HepG2 (cell line): ENCODE measurements around the gene CDC6. TPM values are rescaled to one million over a fixed set of nuclear protein-coding genes. Genes with fewer than 3 reads are reported as not detected.

Source experiments
- AGO2 ChIP-seq: fragments of 200-400 bp; formaldehyde crosslinking; optimal IDR thresholded peaks from 2 replicates; pipeline ENCODE3; 2017; ENCODE audit warnings: mild to moderate bottlenecking, low read depth, low read length, moderate library complexity
- ATF5 ChIP-seq: sonication (generic); formaldehyde crosslinking; IDR thresholded peaks from 2 replicates; pipeline ENCODE4 v1.4.0; 2020; ENCODE audit warnings: mild to moderate bottlenecking, low read depth, missing genetic modification reagents
- BRCA1 ChIP-seq: sonication (generic); formaldehyde crosslinking; IDR thresholded peaks from 2 replicates; pipeline ENCODE4 v1.4.0; 2020; ENCODE audit warnings: missing genetic modification reagents
- HOXA9 ChIP-seq: sonication (generic); formaldehyde crosslinking; IDR thresholded peaks from 2 replicates; pipeline ENCODE4 v1.8.1; 2022; ENCODE audit warnings: missing genetic modification reagents, mild to moderate bottlenecking, moderate library complexity, borderline replicate concordance
- KDM3A ChIP-seq: IDR thresholded peaks from 2 replicates; pipeline ENCODE4 v1.6.1; 2018; ENCODE audit warnings: low read depth, missing compliant biosample characterization
- KDM6A ChIP-seq: IDR thresholded peaks from 2 replicates; pipeline ENCODE4 v1.6.1; 2016; ENCODE audit warnings: low read depth
- KLF13 ChIP-seq: sonication (generic); formaldehyde crosslinking; IDR thresholded peaks from 2 replicates; pipeline ENCODE4 v1.4.0; 2020; ENCODE audit warnings: mild to moderate bottlenecking, missing genetic modification reagents
- MEIS1 ChIP-seq: sonication (generic); formaldehyde crosslinking; IDR thresholded peaks from 2 replicates; pipeline ENCODE4 v1.9.0; 2021; ENCODE audit warnings: mild to moderate bottlenecking, missing genetic modification reagents, moderate library complexity, borderline replicate concordance
- MIER2 ChIP-seq: IDR thresholded peaks from 2 replicates; pipeline ENCODE4 v1.6.1; 2016; ENCODE audit warnings: missing biosample characterization, missing genetic modification reagents
- MXD4 ChIP-seq: IDR thresholded peaks from 2 replicates; pipeline ENCODE4 v1.6.1; 2016; ENCODE audit warnings: mild to moderate bottlenecking, missing biosample characterization, missing genetic modification reagents
- MYC ChIP-seq: sonication (generic); formaldehyde crosslinking; IDR thresholded peaks from 2 replicates; pipeline ENCODE4 v1.9.0; 2021; ENCODE audit warnings: missing genetic modification reagents, borderline replicate concordance
- NBN ChIP-seq: fragments of 450-650 bp; conservative IDR thresholded peaks from 2 replicates; pipeline ENCODE4 v1.6.1; 2017
- NPAS2 ChIP-seq: sonication (generic); formaldehyde crosslinking; IDR thresholded peaks from 2 replicates; pipeline ENCODE4 v1.8.0; 2022; ENCODE audit warnings: mild to moderate bottlenecking, missing genetic modification reagents, borderline replicate concordance
- PCBP1 ChIP-seq: fragments of 200-400 bp; formaldehyde crosslinking; IDR thresholded peaks from 2 replicates; pipeline ENCODE4 v1.6.1; 2017; ENCODE audit warnings: mild to moderate bottlenecking, low read depth, low read length, borderline replicate concordance
- RXRB ChIP-seq: IDR thresholded peaks from 2 replicates; pipeline ENCODE4 v1.6.1; 2016; ENCODE audit warnings: borderline replicate concordance, missing genetic modification reagents, missing compliant biosample characterization
- SOX5 ChIP-seq: IDR thresholded peaks from 2 replicates; pipeline ENCODE4 v1.6.1; 2016; ENCODE audit warnings: borderline replicate concordance
- STAG1 ChIP-seq: sonication (generic); formaldehyde crosslinking; IDR thresholded peaks from 2 replicates; pipeline ENCODE4 v1.4.0; 2020; ENCODE audit warnings: missing genetic modification reagents
- THAP11 ChIP-seq: IDR thresholded peaks from 2 replicates; pipeline ENCODE4 v1.6.1; 2016; ENCODE audit warnings: missing biosample characterization, missing genetic modification reagents
- TOE1 ChIP-seq: sonication (generic); formaldehyde crosslinking; IDR thresholded peaks from 2 replicates; pipeline ENCODE4 v1.4.0; 2020; ENCODE audit warnings: mild to moderate bottlenecking, missing genetic modification reagents
- XBP1 ChIP-seq: sonication (generic); formaldehyde crosslinking; IDR thresholded peaks from 2 replicates; pipeline ENCODE4 v1.5.0; 2020; ENCODE audit warnings: missing genetic modification reagents
- ZFP36L1 ChIP-seq: sonication (generic); formaldehyde crosslinking; IDR thresholded peaks from 2 replicates; pipeline ENCODE4 v1.8.0; 2022; ENCODE audit warnings: mild to moderate bottlenecking, missing genetic modification reagents, moderate library complexity
- ZNF136 ChIP-seq: sonication (generic); formaldehyde crosslinking; IDR thresholded peaks from 2 replicates; pipeline ENCODE4 v1.8.1; 2022; ENCODE audit warnings: low read depth, mild to moderate bottlenecking, moderate library complexity, missing genetic modification reagents
- ZNF329 ChIP-seq: sonication (generic); formaldehyde crosslinking; IDR thresholded peaks from 2 replicates; pipeline ENCODE4 v1.9.0; 2021; ENCODE audit warnings: low read depth, mild to moderate bottlenecking, missing genetic modification reagents
- ZNF331 ChIP-seq: sonication (generic); formaldehyde crosslinking; IDR thresholded peaks from 2 replicates; pipeline ENCODE4 v1.4.0; 2020; ENCODE audit warnings: missing genetic modification reagents
- ZNF564 ChIP-seq: sonication (generic); formaldehyde crosslinking; IDR thresholded peaks from 2 replicates; pipeline ENCODE4 v1.8.1; 2023; ENCODE audit warnings: mild to moderate bottlenecking, missing genetic modification reagents
- ZNF672 ChIP-seq: sonication (generic); formaldehyde crosslinking; IDR thresholded peaks from 2 replicates; pipeline ENCODE4 v1.8.1; 2022; ENCODE audit warnings: missing genetic modification reagents
- polyA plus RNA-seq, 8 experiments: library from polyadenylated mRNA; depleted of rRNA in 3 of 8; stranded (reverse) in 7 of 8; unstranded in 1 of 8; fragments of >200 nt; fragmentation: Illumina TruSeq in 4 of 8; extraction: Trizol in 4 of 8; gene quantifications; 2 replicates each; pipeline versions ENCODE4 v1.2.1 to v1.2.3, GENCODE V29; 2011 to 2016; ENCODE audit warnings: low read depth in 4 of 8, missing spikeins in 1 of 8, mixed read lengths in 1 of 8; ENCODE audit not compliant: insufficient read depth in 1 of 8
- total RNA-seq, 5 experiments: library from RNA; depleted of rRNA; stranded (reverse); fragments of >200 nt; fragmentation: Illumina TruSeq; extraction: Trizol; gene quantifications; 2 replicates each; pipeline ENCODE4 v1.2.3, GENCODE V29; 2016; ENCODE audit warnings: low read depth in 1 of 5
- TF ChIP-seq, protein P1 (sequence below): sonication (generic); formaldehyde crosslinking; conservative IDR thresholded peaks from 2 replicates; pipeline ENCODE4 v1.8.0; 2022; ENCODE audit warnings: mild to moderate bottlenecking, moderate library complexity, missing genetic modification reagents
- TF ChIP-seq, protein P2 (sequence below): sonication (generic); formaldehyde crosslinking; IDR thresholded peaks from 2 replicates; pipeline ENCODE4 v1.5.1; 2020; ENCODE audit warnings: mild to moderate bottlenecking, missing genetic modification reagents

The CDC6 gene
- total and polyA plus RNA-seq, 2 of the 13 experiments (the other 11 are each of a cell fraction or from before 2014, with no cell fraction given), result 17.4 to 114 TPM

DNA sequence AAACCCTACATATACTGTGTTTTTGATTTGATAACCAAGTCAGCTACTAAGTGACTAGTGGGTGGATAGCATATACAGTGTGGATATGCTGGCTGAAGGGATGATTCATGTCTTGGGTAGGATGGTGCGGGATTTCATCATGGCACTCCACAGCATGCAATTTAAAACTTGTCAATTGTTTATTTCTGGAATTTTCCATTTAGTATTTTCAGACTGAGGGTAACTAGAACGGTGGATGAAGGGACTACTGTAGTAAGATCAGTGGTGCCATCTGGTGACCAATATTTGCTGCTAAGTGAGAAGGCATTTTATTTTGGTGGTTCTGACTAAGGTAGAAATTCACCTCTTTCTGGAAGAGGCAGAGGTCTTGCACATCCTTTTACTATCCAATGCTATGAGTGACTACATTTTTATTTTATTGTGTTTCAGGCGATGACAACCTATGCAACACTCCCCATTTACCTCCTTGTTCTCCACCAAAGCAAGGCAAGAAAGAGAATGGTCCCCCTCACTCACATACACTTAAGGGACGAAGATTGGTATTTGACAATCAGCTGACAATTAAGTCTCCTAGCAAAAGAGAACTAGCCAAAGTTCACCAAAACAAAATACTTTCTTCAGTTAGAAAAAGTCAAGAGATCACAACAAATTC lies 3.1 kb downstream of the CDC6 start (continued):
- TF ChIP-seq ZNF329 (CRISPR knock-in tag) (no peak), KLF13 (no peak), ZNF331 (0 out of 2 replicates have a peak, but pooled peaks have one; percentile 27), ZNF564 (CRISPR knock-in tag) (no peak), ZFP36L1 (no peak), PCBP1 (no peak), AGO2 (no peak), ZNF136 (CRISPR knock-in tag) (peak; percentile 47; the same call in 1 of the 2 replicates), SOX5 (CRISPR knock-in tag) (peak; percentile 35; the same call in 1 of the 2 replicates), MXD4 (CRISPR knock-in tag) (no peak), STAG1 (CRISPR knock-in tag) (peak; percentile 89), ATF5 (CRISPR knock-in tag) (no peak), HOXA9 (CRISPR knock-in tag) (no peak), KDM6A (CRISPR knock-in tag) (no peak), BRCA1 (CRISPR knock-in tag) (no peak), NBN (no peak), MYC (CRISPR knock-in tag) (no peak), RXRB (CRISPR knock-in tag) (peak; percentile 44; the same call in 1 of the 2 replicates), KDM3A (CRISPR knock-in tag) (peak; percentile 86; the same call in 1 of the 2 replicates), ZNF672 (no peak), NPAS2 (CRISPR knock-in tag) (no peak), XBP1 (CRISPR knock-in tag) (no peak), THAP11 (peak; percentile 55; the same call in 1 of the 2 replicates), MIER2 (CRISPR knock-in tag) (no peak), MEIS1 (CRISPR knock-in tag) (no peak), TOE1 (no peak)
- TF ChIP-seq, protein P1, sequence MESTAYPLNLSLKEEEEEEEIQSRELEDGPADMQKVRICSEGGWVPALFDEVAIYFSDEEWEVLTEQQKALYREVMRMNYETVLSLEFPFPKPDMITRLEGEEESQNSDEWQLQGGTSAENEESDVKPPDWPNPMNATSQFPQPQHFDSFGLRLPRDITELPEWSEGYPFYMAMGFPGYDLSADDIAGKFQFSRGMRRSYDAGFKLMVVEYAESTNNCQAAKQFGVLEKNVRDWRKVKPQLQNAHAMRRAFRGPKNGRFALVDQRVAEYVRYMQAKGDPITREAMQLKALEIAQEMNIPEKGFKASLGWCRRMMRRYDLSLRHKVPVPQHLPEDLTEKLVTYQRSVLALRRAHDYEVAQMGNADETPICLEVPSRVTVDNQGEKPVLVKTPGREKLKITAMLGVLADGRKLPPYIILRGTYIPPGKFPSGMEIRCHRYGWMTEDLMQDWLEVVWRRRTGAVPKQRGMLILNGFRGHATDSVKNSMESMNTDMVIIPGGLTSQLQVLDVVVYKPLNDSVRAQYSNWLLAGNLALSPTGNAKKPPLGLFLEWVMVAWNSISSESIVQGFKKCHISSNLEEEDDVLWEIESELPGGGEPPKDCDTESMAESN (CRISPR knock-in tag), result 0 out of 2 replicates have a peak, but pooled peaks have one; percentile 41
- TF ChIP-seq, protein P2, sequence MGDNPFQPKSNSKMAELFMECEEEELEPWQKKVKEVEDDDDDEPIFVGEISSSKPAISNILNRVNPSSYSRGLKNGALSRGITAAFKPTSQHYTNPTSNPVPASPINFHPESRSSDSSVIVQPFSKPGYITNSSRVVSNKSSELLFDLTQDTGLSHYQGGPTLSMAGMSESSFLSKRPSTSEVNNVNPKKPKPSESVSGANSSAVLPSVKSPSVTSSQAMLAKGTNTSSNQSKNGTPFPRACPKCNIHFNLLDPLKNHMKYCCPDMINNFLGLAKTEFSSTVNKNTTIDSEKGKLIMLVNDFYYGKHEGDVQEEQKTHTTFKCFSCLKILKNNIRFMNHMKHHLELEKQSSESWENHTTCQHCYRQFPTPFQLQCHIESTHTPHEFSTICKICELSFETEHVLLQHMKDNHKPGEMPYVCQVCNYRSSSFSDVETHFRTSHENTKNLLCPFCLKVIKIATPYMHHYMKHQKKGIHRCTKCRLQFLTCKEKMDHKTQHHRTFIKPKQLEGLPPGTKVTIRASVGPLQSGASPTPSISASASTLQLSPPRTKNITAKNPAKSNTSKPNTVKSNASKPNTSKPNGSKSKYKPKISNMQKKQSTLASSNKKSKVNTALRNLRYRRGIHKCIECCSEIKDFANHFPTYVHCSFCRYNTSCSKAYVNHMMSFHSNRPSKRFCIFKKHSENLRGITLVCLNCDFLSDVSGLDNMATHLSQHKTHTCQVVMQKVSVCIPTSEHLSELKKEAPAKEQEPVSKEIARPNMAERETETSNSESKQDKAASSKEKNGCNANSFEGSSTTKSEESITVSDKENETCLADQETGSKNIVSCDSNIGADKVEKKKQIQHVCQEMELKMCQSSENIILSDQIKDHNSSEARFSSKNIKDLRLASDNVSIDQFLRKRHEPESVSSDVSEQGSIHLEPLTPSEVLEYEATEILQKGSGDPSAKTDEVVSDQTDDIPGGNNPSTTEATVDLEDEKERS (CRISPR knock-in tag), result no peak
